NCI-H1694 (cell line): ENCODE measurements around the gene ADGB.
"Not testable (repeated sequence)": the region's sequence is repeated elsewhere in the genome, so short reads cannot be mapped to it uniquely, and the experiment has no call there.

ENCODE experiments used
- DNase-seq: peaks from one replicate; lab custom pipeline; 2025; lab: John Stamatoyannopoulos, UW

Gene ADGB

GRCh38 chr6:146598772-146599405, at the start of gene ADGB:
Gene ADGB, plus strand, starts transcription at chr6:146598972. Its CDS starts 69 bp downstream, at chr6:146599041.
- no peak for DNase-seq

DNA sequence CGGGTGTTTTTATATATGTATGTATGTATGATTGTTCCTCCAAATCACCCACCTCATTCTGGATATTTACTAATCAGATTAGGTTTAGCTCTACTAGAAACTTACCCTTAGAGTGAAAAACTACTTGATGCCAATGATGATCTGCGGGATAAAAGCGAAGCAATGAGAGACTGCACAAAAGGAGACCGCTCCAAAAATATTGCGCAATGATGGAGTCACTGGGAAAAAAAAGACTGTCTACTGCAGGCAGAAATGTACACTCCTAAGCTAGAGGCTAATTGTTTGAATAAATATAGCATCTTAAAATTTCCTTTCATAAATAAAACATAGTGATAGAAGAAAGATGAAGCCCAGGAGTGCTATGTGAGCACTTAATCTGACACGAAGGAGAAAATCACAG, 47.9 kb upstream of the ADGB start:
- DNase-seq, result no peak

DNA sequence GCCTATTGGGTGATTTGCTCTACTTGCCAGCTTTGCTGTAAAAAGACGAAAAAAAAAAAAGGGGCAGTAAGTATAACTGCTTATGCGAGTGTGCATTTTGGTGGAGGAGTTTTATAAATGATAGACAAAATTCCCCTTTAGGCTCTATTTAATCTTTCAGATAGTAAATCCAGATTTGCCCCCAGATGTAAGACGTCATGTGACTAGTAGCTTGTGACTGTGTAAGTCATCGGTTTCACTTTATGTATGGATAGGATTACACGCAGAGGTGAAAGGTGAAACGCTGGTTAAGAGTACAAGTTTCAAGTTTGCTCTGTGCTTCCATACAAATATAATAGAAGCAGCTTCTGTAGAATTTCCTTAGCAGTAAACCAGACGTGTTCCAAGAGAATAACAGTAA, 47.2 kb upstream of the ADGB start:
- DNase-seq, result no peak

- DNase-seq, result no peak
These were observed 45.2 kb upstream of the ADGB start for GRCh38 chr6:146553377-146554135.

DNA sequence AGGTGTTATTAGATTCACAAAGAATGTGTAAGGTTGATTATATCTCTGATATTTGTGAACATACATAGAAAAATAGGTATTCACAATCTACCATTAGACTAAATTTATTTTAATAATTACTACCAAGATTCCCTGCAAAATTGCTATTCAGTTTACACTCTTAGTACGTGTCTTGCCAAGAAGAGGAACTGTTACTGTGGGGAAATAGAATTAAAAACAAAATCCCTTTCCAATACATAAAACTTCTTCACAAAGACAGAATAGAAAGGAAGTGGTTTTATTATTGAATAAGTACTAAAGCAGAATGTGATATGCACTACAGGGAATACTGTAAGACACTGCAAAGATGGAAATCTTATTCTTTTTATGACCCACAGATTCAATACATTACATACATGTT, 38.2 kb upstream of the ADGB start:
- no peak for DNase-seq

- not testable (repeated sequence) for DNase-seq
These were observed 32.1 kb upstream of the ADGB start for GRCh38 chr6:146566661-146567060.

DNA sequence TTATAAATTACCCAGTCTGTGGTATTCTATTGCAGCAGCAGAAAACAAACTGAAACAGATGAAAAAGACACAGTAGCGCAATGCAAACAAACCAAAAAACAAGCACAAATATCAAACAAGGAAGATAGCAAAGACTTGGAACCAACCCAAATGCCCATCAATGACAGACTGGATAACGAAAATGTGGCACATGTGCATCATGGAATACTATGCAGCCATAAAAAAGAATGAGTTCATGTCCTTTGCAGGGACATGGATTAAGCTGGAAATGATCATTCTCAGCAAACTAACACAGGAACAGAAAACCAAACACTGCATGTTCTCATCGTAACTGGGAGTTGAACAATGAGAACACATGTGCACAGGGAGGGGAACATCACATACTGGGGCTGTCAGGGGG, 30.2 kb upstream of the ADGB start:
- not testable (repeated sequence) for DNase-seq

DNA sequence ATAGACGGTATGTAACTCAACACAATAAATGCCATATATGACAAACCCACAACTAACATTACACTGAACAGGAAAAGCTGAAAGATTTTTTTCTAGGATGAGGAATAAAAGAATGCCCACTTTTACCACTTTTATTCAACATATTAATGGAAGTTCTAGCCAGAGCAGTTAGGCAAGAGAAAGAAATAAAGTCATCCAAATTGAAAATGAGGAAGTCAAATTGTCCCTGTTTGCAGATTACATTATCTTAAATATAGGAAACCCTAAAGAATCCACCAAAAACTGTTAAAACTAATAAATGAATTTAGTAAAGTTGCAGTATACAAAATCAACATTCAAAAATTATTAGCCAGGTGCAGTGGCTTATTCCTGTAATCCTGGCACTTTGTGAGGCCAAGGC, 24.6 kb upstream of the ADGB start:
- no peak for DNase-seq

GRCh38 chr6:146578054-146578453, 20.7 kb upstream of the ADGB start:
- no peak for DNase-seq

GRCh38 chr6:146581968-146582367, 16.8 kb upstream of the ADGB start:
- DNase-seq, result no peak

GRCh38 chr6:146582857-146583256, 15.9 kb upstream of the ADGB start:
- no peak for DNase-seq

GRCh38 chr6:146583966-146584365, 14.8 kb upstream of the ADGB start:
- no peak for DNase-seq

DNA sequence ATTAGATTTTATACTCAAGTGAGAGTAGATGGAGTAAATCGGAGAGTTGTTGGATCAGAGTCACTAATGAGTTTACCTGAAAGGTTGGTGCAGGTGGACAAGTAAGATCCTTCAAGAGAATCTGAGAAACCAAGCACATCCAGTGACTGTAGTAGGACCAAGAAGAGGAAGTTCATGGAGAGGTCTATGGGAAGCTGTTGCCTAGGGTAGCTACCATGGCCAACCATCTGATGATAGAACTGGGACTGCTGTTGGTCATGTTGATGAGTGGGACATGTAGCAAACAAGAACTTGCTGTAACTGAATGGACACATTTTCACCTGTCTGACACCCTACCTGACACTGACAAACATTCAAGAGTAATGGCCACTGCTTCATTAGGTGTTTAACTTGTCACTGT, 11.3 kb upstream of the ADGB start:
- DNase-seq, result no peak

GRCh38 chr6:146590492-146590891, 8.3 kb upstream of the ADGB start:
- no peak for DNase-seq

GRCh38 chr6:146592451-146592850, 6.3 kb upstream of the ADGB start:
- DNase-seq, result no peak

DNA sequence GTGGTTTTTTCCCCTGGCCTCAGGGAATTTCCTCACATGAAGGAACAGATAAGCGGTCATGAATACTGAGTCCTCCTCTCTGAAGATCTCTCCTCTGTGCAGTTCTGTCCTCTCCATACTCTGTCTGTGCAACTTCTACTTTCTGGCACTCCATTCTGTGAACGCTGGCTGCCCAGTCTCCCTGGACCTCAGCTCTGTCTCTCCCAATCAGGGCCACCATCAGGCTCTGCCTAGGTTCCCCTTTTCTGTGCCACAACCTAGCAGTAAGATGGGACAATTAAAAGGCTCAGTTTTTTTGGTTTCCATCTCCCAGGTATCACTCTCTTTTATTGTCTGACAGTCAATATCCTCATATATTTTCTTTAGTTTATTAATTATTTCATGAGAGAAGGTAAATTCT, 4.8 kb upstream of the ADGB start:
- DNase-seq, result no peak

DNA sequence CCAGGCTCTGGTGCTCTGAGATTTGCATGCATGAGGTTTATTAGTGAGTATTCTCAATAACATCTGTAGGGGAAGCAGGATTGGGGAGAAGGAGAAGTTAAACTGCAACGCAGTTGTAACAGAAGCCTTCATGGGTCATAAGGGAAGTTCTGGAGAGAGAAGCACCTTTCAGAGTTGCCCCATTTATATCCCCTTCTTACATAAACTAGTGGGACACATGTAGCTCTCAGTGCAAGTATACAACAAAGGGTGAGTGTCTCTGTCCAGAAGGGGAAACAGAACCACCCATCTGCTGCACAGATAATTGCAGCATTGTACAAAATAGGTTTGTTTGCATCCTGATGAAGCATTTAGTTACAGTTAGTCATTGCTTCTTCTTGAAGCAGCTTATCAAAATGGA, 4.3 kb upstream of the ADGB start:
- DNase-seq, result no peak

GRCh38 chr6:146595972-146596731, 2.6 kb upstream of the ADGB start:
- DNase-seq, result no peak

DNA sequence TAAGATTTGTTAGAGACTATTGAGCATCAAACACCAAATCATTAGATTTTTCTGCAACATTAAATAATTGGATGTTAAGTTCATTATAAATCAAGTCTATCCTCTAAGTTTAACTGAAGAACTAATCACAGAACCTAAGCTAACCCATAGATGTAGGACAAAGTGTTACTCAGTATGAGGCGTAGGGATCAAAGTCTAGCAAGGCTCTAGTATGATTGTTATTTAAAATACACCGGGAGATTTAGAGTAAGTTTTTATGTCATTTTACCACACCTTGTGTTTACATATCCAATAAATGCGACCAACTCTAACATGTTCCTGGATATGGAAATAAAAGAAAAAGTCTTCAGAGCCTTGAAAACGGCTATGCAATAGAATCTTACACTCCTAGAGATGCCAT, 2.6 kb downstream of the ADGB start:
- DNase-seq, result no peak

DNA sequence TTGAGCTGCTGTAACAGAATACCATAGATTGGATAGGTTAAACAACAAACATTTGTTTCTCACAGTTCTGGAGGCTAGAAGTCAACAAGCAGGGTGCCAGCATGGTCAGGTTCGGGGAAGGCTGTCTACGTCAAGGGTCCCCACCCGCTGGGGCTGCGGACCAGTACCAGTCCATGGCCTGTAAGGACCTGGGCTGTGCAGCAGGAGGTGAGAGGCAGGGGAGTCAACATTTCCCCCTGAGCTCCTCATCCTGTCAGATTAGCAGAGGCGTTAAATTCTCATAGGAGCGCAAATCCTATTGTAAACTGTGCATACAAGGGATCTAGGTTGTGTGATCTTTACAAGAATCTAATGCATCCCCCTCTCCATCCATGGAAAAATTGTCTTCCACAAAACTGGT, 3.8 kb downstream of the ADGB start:
- no peak for DNase-seq

- DNase-seq, result no peak
These were observed 15.2 kb downstream of the ADGB start for GRCh38 chr6:146613947-146614346.

DNA sequence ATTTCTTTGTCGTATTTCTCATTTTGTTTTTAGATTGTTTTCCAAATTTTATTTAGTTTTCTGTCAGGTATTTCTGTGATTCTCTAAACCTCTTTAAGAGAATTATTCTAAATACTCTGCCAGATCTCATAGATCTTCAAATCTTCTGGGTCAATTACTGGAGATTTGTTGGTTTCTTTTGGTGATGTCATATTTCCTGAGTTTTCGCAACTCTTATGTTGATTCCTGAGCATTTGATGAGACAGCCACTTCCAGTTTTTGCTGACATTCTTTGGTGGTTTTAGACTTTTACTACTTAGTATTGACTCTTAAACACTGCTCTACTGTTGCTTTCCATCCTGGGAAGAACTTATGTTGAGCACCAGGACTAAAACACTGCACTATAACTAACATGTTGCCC, 21.9 kb downstream of the ADGB start:
- no peak for DNase-seq

DNA sequence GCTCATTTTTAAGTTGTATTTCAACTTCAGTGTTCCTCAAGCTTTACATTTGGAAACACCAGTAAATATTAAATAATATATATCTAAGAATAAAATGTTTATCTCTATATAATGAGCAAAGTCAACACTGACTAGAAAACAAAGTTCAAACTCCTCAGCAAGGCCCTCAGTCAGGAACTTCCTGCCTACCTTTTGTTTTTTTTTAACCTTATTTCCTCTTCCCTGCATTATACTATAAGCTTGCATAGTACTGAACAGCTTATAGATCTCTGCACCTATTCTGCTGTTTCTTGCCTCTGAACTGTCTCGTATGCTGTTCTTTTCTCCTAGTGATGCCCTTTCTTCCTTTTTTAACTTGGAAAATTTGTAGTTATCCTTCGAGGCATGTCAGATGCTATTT, 29.6 kb downstream of the ADGB start:
- DNase-seq, result no peak
